GM21737 (cell line): ENCODE results near the gene MIEF2.
A peak's percentile ranks its signal among the peaks of the same experiment; 100 is the strongest.
"Not testable (repeated sequence)": the region's sequence is repeated elsewhere in the genome, so short reads cannot be mapped to it uniquely, and the experiment has no call there.

Source experiments
- ATAC-seq: cut with Tn5 transposase; IDR thresholded peaks from one replicate; pipeline ENCODE4 v1.9.1; 2021; ENCODE audit warnings: mild to moderate bottlenecking, moderate library complexity; ENCODE audit not compliant: unreplicated experiment

MIEF2 gene

DNA sequence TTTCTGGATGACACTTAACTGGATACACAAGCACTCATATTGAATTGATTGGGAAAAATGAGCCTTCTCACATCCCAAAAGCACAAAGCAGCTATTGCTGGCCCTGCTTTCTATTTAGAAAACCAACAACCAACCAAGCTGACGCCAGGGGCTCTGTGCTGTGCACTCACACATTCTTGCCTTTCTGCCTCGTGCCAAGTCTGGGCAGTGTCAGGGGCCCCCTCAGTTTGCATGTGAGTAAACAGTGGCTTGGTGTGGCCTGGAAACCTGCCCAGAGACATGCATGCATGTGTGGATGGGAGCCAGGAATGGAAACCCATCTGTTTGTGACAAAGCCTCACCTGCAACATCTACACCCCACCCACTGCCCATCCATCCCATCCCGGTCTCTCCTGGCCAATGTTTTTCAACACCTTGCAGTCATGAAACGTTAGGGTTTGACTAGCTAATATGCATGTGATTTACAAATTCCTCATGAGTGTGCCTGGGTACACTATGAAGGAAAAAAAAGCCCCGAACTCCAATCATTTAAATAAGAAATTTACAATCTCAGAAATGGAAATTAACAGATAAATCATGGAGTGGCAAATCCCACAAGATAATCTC, 20.4 kb downstream of the MIEF2 start:
- ATAC-seq = no peak

GRCh38 chr17:18281788-18282187, 21.3 kb downstream of the MIEF2 start:
- ATAC-seq = no peak

DNA sequence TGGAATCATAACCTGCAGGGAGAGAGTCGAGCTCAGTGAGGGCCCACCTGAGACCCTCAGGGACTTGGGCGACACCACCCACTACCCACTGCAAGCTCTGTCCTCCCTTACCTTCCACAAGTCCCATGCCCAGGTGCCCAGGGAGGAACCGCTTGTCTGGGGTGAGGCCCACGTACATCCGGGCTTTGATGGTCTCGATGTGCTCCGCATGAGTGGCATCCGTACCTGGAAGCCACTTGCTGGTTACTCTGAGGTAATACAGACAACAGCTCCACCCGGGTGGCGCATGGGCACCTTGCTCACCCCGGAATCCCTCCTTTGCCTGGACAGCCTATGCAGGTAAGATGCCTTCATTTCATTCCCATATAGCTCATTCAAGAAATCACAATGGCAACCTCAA, 24.8 kb downstream of the MIEF2 start:
- ATAC-seq = no peak

- ATAC-seq = no peak
Observed at GRCh38 chr17:18291718-18292540, 31.5 kb downstream of the MIEF2 start.

- ATAC-seq = not testable (repeated sequence)
Observed at GRCh38 chr17:18298061-18298460, 37.6 kb downstream of the MIEF2 start.

- no peak for ATAC-seq
Observed at GRCh38 chr17:18300725-18301480, 40.4 kb downstream of the MIEF2 start.

- not testable (repeated sequence) for ATAC-seq
Observed at GRCh38 chr17:18303206-18303605, 42.7 kb downstream of the MIEF2 start.

GRCh38 chr17:18309202-18309601, 48.7 kb downstream of the MIEF2 start:
- ATAC-seq = no peak

GRCh38 chr17:18314059-18314730, 53.7 kb downstream of the MIEF2 start:
- ATAC-seq = peak; percentile 2

DNA sequence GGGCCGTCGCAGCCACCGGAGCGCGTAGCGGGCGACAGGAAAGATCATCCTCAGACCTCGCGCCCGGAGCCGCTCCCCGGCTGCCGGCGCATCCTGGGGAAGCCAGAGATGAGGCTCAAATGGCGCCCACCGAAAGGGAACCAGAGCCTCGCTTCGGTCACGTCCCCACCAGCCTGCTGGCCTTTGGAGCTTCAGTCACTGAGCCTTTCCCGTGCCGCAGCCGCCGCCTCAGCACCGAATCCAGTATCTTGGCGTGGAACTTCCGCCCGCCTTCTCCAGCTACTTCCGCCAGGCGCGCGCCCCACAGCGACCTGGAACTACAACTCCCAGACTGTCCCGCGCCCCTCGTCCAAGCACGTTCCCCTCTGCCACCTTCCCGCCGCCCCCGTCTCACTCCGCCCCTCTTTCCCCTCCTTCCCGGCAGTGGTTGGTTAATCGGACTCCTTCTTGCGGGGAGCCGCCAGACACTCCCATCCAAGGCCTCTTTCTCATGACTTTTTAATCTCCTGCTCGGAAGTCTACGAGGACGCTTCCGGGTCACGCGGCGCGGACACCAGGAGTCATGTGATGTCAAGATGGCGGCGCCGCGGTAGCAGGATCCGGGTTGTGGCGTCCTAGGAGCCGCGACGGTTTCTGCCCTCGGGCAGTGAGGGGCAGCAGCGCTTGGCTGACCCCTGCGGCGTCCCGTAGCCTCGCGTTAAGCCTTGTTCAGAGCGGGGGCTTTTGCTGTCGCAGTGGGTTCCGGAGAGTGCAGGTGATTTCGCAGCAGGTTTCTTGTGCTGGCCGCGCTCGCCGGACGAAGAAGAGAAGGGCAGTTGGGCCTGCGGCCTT, 54.5 kb downstream of the MIEF2 start, which contains the start of the genes SMCR8 and TOP3A:
Gene SMCR8 (plus strand): TSS at position 563 of the 831 bp plus-strand sequence. CDS start 497 bp downstream, outside the sequence.
Gene TOP3A (minus strand): TSS at position 264 of the 831 bp plus-strand sequence. CDS start 216 bp downstream, at position 48.
- peak; percentile 72 for ATAC-seq

- ATAC-seq = no peak
Observed at GRCh38 chr17:18315562-18315922, 55.1 kb downstream of the MIEF2 start.

- ATAC-seq = no peak
Observed at GRCh38 chr17:18315961-18316360, 55.5 kb downstream of the MIEF2 start.
